GM12891 (cell line): ENCODE data around the gene IMMP2L.

Experiments used
- PAX5 ChIP-seq: IDR thresholded peaks from 2 replicates; pipeline ENCODE4 v1.6.1; 2011; ENCODE audit warnings: low read length, moderate library complexity, mild to moderate bottlenecking; ENCODE audit not compliant: insufficient read depth, severe bottlenecking
- POLR2A ChIP-seq: IDR thresholded peaks from 2 replicates; pipeline ENCODE4 v1.6.1; 2011; ENCODE audit warnings: low read depth, low read length, control low read depth
- POLR2AphosphoS5 ChIP-seq: IDR thresholded peaks from 2 replicates; pipeline ENCODE4 v1.6.1; 2011; ENCODE audit warnings: low read depth, low read length, control low read depth
- SPI1 ChIP-seq: IDR thresholded peaks from 2 replicates; pipeline ENCODE4 v1.6.1; 2011; ENCODE audit warnings: low read depth, low read length, control low read depth
- TAF1 ChIP-seq: IDR thresholded peaks from 2 replicates; pipeline ENCODE4 v1.6.1; 2011; ENCODE audit warnings: low read depth, low read length, control low read depth

GRCh38 chr7:111103136-111103535 is 459.2 kb downstream of the IMMP2L start:
- TF ChIP-seq POLR2A (no peak), POLR2AphosphoS5 (no peak), TAF1 (no peak), SPI1 (no peak), PAX5 (no peak)
